ENCODE measurements around the gene MAML1. TPM values are rescaled to one million over a fixed set of nuclear protein-coding genes. Genes with fewer than 3 reads are reported as not detected.

MAML1 gene
- total RNA-seq, 2 donors from 2014 or later, result 29.7 TPM

DNA sequence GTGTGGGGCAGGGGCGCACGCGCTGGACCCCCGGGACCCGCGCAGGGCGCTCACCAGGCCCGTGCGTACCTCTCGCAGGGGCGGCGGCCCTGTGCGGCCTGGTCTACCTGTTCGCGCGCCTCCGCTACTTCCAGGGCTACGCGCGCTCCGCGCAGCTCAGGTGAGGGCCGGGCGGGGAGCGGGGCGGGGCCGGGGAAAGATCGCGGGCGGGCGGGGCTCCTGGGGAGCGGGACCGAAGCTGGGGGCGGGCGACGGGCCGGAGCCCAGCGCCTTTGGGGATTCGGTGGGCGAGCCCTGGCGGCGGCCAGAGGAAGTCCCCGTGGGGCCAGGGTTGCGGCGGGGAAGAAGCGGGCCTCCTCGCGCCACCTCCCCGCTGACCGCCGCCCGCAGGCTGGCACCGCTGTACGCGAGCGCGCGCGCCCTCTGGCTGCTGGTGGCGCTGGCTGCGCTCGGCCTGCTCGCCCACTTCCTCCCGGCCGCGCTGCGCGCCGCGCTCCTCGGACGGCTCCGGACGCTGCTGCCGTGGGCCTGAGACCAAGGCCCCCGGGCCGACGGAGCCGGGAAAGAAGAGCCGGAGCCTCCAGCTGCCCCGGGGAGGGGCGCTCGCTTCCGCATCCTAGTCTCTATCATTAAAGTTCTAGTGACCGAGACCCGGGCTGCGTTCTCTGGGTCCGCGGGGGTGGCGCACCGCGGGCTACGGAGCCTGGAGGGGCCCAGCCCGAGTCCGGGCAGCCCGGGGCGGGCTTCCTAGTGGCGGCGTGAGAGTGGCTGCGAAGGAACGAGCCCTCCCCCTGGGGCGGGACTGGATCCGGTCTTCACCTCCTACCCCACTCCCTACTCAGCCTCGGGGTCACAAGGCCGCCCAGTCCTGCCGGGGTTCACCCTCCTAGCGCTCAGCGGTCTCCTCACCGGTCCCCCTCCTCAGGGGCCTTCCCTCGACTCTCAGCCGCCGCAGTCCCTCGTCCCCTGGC is 63.5 kb downstream of the MAML1 start:
- Histone ChIP-seq H3K27ac (peak overlapping the region; percentile 94), H3K27me3 (no peaks in the 10 kb centered on the region), H3K9ac (ENCODE audit: low read depth in 2 of 2, low read length in 2 of 2) (peak overlapping the region; percentile 72 to 83), H3K4me3 (peak overlapping the region; percentile 58), H3K9me3 (no peaks in the 10 kb centered on the region), H3K4me1 (peaks cover 4% of the 10 kb centered on the region), H3K36me3 (peaks cover 22% of the 10 kb centered on the region)
- intact Hi-C loops (cut with DNase I), result loop anchor here (5.0 kb wide), 2 partner anchors 34 to 61 kb away; partner anchors contain the start of gene MRNIP
- TF ChIP-seq, protein P1, sequence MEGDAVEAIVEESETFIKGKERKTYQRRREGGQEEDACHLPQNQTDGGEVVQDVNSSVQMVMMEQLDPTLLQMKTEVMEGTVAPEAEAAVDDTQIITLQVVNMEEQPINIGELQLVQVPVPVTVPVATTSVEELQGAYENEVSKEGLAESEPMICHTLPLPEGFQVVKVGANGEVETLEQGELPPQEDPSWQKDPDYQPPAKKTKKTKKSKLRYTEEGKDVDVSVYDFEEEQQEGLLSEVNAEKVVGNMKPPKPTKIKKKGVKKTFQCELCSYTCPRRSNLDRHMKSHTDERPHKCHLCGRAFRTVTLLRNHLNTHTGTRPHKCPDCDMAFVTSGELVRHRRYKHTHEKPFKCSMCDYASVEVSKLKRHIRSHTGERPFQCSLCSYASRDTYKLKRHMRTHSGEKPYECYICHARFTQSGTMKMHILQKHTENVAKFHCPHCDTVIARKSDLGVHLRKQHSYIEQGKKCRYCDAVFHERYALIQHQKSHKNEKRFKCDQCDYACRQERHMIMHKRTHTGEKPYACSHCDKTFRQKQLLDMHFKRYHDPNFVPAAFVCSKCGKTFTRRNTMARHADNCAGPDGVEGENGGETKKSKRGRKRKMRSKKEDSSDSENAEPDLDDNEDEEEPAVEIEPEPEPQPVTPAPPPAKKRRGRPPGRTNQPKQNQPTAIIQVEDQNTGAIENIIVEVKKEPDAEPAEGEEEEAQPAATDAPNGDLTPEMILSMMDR (IDR thresholded peaks at IDR 0.05), result peak; percentile 75
- peak; percentile 86 for DNase-seq

DNA sequence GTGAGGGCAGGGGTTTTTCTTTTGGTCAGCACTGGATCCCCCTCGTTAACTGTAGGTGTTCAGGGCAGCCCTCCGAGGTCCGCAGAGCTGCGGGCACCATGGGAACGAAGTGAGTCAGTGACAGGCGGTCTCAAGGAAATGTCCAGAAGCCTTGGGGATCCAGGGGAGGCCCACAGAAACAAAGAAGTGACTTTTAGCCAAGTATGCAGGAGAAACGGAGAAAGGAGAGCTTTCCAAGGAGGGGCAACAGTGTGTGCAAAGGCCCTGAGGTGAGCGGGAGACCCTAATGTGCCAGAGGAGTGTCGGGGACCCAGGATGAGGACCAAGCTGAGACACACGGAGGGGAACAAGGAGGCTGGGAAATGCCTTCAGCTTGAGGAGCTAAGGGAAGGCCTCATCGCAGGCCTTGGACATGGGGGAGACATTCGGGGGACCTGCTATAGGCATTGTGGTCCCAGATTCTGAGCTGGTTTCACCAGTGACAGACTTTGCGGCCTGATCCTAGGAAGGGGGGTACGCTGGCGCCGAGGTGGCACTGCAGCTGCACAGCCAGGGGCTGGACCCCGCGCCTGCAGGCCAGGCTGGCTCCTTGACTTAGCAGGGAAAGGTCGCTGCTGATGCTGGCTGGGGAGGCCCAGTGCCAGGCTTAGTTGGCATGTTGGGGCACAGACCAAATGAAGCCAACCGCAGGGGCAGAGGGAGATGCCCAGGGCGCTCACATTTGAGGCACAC is 64.4 kb downstream of the MAML1 start:
- TF ChIP-seq, protein P1 (IDR thresholded peaks at IDR 0.05), result no peak
- H3K9ac ChIP-seq (ENCODE audit: low read depth in 2 of 2, low read length in 2 of 2), result peak overlapping the region; percentile 55 to 83
- H3K4me1 ChIP-seq, result peaks cover 10% of the 10 kb centered on the region
- H3K4me3 ChIP-seq, result peak overlapping the region; percentile 58
- peak overlapping the region; percentile 94 for H3K27ac ChIP-seq
- intact Hi-C loops (cut with DNase I), result loop anchor here (5.0 kb wide), 2 partner anchors 35 to 60 kb away; partner anchors contain the start of gene MRNIP
- no peaks in the 10 kb centered on the region for H3K27me3 ChIP-seq
- peaks cover 25% of the 10 kb centered on the region for H3K36me3 ChIP-seq
- no peak for DNase-seq
- H3K9me3 ChIP-seq, result no peaks in the 10 kb centered on the region

DNA sequence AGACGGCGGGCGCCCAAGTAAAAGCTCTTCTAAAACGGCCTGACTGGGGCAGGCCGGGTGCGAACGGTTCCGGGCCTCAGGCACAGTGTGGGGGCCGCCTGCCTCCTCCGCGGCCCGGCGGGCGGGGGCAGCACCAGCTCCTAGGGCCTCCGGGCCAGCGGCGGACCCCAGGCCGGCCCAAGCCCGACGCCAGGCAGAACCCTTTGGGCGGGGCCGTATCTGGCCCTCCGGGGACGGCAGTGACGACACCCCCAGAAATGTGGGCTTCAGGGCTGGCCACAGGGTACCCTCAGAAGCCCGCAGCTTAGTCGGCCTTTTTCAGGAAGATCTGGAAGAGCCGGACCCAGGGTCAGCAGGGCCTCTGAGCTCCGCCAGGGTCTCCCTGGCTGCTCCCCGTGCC is 65.1 kb downstream of the MAML1 start:
- Histone ChIP-seq H3K36me3 (peaks cover 25% of the 10 kb centered on the region), H3K9me3 (no peaks in the 10 kb centered on the region), H3K9ac (ENCODE audit: low read depth in 2 of 2, low read length in 2 of 2) (no peak overlapping the region), H3K27me3 (no peaks in the 10 kb centered on the region), H3K27ac (no peak overlapping the region), H3K4me3 (no peak overlapping the region), H3K4me1 (peaks cover 15% of the 10 kb centered on the region)
- DNase-seq, result no peak
- intact Hi-C loops (cut with DNase I), result loop anchor here (5.0 kb wide), 2 partner anchors 35 to 60 kb away; partner anchors contain the start of gene MRNIP
- TF ChIP-seq, protein P1 (IDR thresholded peaks at IDR 0.05), result no peak

DNA sequence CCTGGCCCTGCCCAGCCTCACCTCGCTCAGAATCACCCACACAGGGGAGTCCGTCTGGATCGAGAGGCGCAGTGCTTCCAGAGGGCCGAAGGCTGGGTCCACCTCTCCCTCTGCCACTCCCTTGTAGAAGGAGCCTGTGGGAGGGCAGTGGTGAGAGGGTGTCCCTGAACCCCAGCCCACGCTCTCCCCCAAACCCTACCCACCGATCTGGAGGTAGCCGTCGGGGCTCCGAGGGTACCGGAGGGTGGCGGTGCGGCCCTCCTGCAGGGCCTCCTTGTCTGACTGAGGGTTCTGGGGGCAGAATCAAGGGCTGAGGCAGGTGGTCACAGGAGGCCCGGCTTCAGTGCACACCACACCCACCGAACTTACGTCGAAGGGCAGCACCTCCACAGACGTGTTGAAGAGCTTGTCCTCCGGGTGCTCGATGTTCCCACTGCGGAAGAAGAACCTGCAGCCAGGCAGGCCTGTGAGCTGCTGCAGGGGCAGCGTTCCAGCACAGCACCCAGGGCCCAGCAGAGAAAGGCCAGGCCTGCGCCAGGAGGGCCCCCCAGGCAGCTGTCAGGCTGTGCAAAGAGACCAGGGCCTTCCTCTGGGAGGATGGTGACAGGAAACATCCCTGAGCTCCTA is 65.6 kb downstream of the MAML1 start:
- Histone ChIP-seq H3K27me3 (no peaks in the 10 kb centered on the region), H3K27ac (no peak overlapping the region), H3K4me3 (no peak overlapping the region), H3K4me1 (peaks cover 20% of the 10 kb centered on the region), H3K9me3 (no peaks in the 10 kb centered on the region), H3K36me3 (peaks cover 25% of the 10 kb centered on the region), H3K9ac (ENCODE audit: low read depth in 2 of 2, low read length in 2 of 2) (no peak overlapping the region)
- intact Hi-C loops (cut with DNase I), result loop anchor here (5.0 kb wide), 2 partner anchors 36 to 59 kb away; partner anchors contain the start of gene MRNIP
- no peak for DNase-seq
- TF ChIP-seq, protein P1 (IDR thresholded peaks at IDR 0.05), result no peak

All from colonic mucosa (tissue), 4 donors.